ENCODE measurements around the gene SLC10A7. TPM values are rescaled to one million over a fixed set of nuclear protein-coding genes. Genes with fewer than 3 reads are reported as not detected.

SLC10A7 gene
- total RNA-seq, 4 donors from 2014 or later = 12.9 to 28.1 (median 19.5) TPM

GRCh38 chr4:146508229-146508939, 13.4 kb downstream of the SLC10A7 start:
- Histone ChIP-seq H3K27me3 (no peaks in the 10 kb centered on the region), H3K4me1 (no peaks in the 10 kb centered on the region), H3K27ac (no peak overlapping the region), H3K4me3 (no peak overlapping the region), H3K9me3 (no peaks in the 10 kb centered on the region), H3K36me3 (no peaks in the 10 kb centered on the region)
- TF ChIP-seq POLR2A (IDR thresholded peaks at IDR 0.05) = no peak
- no peak for TF ChIP-seq CTCF (IDR thresholded peaks at IDR 0.05)
- DNase-seq = no peak

DNA sequence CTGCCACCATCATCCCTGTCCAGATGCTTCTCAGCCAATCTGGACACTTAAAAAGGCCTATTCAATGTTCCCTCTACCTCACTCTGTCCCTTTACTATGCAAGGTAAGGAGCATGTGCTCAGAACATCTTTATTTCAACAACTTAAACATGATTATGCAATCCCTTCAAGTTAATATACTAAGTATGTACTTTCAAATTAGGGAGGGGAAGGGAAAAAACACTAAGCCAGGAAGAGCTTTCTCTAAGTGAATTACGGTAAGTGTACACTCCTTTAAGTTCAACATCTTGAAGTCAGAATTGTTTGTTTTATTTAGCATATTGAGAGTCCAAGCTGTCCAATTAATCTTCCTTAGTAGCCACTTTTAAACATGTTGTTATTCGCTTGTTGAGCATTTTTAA, 14.1 kb downstream of the SLC10A7 start:
- Histone ChIP-seq H3K9me3 (no peaks in the 10 kb centered on the region), H3K36me3 (peaks cover 0 to 3% (median 0%) of the 10 kb centered on the region in 3 donors), H3K27ac (no peak overlapping the region), H3K27me3 (no peaks in the 10 kb centered on the region), H3K4me1 (no peaks in the 10 kb centered on the region), H3K4me3 (no peak overlapping the region)
- DNase-seq = no peak
- TF ChIP-seq POLR2A (IDR thresholded peaks at IDR 0.05) (no peak), CTCF (IDR thresholded peaks at IDR 0.05) (no peak)

- Histone ChIP-seq H3K4me1 (no peaks in the 10 kb centered on the region), H3K27me3 (no peaks in the 10 kb centered on the region), H3K27ac (no peak overlapping the region), H3K36me3 (peaks cover 0 to 11% (median 0%) of the 10 kb centered on the region in 3 donors), H3K4me3 (no peak overlapping the region), H3K9me3 (no peaks in the 10 kb centered on the region)
- DNase-seq = no peak
- no peak for TF ChIP-seq POLR2A (IDR thresholded peaks at IDR 0.05)
- no peak for TF ChIP-seq CTCF (IDR thresholded peaks at IDR 0.05)
Observed at GRCh38 chr4:146506272-146506671, 15.5 kb downstream of the SLC10A7 start.

DNA sequence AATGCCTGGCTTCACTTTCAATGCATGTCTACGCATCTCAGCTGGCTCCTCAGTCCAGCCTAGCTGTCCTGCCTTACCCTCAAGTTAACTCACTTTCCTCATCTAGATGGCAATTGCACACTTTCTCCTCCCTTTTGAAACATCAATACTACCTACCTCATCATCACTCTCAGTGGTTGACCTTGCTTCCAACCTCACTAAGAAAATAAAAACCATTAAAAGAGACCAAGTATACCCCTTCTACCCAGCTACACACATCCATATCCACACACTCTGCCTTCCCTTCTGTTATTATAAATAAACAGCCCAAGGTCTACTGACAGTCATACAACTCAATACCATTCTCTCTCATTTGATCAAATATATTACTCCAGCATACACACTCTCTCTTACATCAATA, 21.5 kb downstream of the SLC10A7 start:
- DNase-seq = no peak
- no peak overlapping the region for H3K4me3 ChIP-seq
- no peak for TF ChIP-seq POLR2A (IDR thresholded peaks at IDR 0.05)
- TF ChIP-seq CTCF (IDR thresholded peaks at IDR 0.05) = no peak
- no peaks in the 10 kb centered on the region for H3K27me3 ChIP-seq
- H3K27ac ChIP-seq = no peak overlapping the region
- H3K9me3 ChIP-seq = no peaks in the 10 kb centered on the region
- peaks cover 0 to 12% (median 0%) of the 10 kb centered on the region in 3 donors for H3K36me3 ChIP-seq
- H3K4me1 ChIP-seq = no peaks in the 10 kb centered on the region

GRCh38 chr4:146498291-146498690, 23.4 kb downstream of the SLC10A7 start:
- Histone ChIP-seq H3K27me3 (no peaks in the 10 kb centered on the region), H3K27ac (no peak overlapping the region), H3K4me3 (no peak overlapping the region), H3K36me3 (peaks cover 0 to 12% (median 0%) of the 10 kb centered on the region in 3 donors), H3K9me3 (no peaks in the 10 kb centered on the region), H3K4me1 (no peaks in the 10 kb centered on the region)
- no peak for DNase-seq
- TF ChIP-seq POLR2A (IDR thresholded peaks at IDR 0.05) = no peak
- no peak for TF ChIP-seq CTCF (IDR thresholded peaks at IDR 0.05)
